Tibial nerve (tissue), 4 donors: ENCODE results near the gene CALR.

ENCODE experiments used
- EP300 ChIP-seq, 2 donors: sonication (generic); formaldehyde crosslinking; IDR thresholded peaks; one replicate each; pipeline ENCODE4 v1.6.1; 2017; ENCODE audit warnings: antibody characterized with exemption in 2 of 2, mild to moderate bottlenecking in 1 of 2
- POLR2A ChIP-seq, 2 donors: fragments of 450-650 bp; IDR thresholded peaks; one replicate each; pipeline ENCODE4 v1.6.1; 2017; ENCODE audit warnings: antibody characterized with exemption in 2 of 2, mild to moderate bottlenecking in 2 of 2, moderate library complexity in 2 of 2
- TF ChIP-seq, protein P1 (sequence below), 5 experiments: fragments of 200-600 bp in 3 of 5; fragments of 450-650 bp in 2 of 5; sonication (generic) in 3 of 5; IDR thresholded peaks; one replicate each; pipeline ENCODE4 v1.5.1; 2016 to 2019; ENCODE audit warnings: antibody characterized with exemption in 5 of 5, mild to moderate bottlenecking in 3 of 5, moderate library complexity in 2 of 5

DNA sequence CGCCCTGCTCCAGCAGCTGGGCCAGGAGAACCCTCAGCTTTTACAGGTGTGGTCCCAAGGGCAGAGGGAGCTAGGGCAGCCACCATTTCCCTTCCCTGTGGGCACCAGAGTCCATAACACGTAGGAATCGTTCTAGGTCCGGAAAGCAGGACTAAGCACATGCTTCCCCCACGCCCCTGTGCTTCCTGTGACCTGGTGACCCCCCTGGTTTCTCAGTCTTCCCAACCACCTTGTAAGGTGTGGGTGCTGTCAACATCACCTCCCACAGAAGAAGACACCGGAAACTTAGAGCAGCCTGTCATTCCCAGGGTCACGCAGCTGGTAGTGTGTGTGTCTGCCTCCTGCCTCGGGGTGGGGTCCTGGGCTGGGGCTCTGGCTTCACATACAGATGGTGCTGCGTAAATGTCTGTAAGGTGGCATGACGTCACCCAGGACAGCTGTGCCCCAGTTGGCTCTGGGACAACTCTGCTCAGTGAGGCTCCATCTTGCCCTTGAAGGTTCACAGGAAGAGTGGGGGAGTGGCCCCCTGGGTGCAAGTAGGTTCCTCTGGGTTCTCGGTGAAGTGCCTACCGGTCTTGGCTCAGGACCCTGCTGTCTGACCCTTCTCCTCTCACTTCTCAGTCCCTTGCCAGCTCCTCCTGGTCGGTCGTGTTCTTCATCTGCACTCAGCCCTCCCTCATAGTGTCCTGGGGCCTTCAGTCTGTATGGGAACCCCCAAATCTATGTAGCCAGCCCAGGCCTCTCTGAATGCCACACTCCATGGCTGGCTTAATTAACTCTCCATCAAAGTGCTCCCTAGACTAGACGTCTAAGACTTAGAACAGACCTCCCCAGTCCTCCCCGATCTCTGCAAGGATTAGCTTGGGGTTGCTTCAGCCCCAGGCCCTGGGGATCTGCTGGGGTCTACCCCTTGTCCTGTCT, 11.2 kb downstream of the CALR start:
- TF ChIP-seq, protein P1, sequence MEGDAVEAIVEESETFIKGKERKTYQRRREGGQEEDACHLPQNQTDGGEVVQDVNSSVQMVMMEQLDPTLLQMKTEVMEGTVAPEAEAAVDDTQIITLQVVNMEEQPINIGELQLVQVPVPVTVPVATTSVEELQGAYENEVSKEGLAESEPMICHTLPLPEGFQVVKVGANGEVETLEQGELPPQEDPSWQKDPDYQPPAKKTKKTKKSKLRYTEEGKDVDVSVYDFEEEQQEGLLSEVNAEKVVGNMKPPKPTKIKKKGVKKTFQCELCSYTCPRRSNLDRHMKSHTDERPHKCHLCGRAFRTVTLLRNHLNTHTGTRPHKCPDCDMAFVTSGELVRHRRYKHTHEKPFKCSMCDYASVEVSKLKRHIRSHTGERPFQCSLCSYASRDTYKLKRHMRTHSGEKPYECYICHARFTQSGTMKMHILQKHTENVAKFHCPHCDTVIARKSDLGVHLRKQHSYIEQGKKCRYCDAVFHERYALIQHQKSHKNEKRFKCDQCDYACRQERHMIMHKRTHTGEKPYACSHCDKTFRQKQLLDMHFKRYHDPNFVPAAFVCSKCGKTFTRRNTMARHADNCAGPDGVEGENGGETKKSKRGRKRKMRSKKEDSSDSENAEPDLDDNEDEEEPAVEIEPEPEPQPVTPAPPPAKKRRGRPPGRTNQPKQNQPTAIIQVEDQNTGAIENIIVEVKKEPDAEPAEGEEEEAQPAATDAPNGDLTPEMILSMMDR (IDR thresholded peaks at IDR 0.05) = no peak
- TF ChIP-seq POLR2A (IDR thresholded peaks at IDR 0.05) (no peak), EP300 (IDR thresholded peaks at IDR 0.05) (no peak)
